ENCODE data around the gene PDYN.

DNA sequence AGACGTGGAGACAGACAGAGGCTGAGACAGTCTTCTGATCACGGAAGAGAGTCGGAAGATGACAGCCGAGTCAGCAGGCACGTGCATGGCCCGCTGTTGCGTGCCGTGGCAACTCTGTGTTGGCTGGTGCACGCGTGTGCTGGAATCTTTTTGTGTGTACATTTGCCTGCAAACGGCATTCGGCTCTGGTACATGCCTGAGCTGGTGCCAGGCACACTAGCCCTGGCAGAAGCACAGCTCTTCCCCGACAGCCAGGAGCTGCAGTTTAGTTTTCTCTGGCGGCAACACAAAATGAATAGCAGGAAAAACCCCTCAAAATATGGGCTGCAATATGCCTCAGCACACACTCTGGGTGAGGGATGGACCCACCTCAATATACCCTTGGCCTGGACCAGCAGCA, 769 bp upstream of the PDYN start:
- TF ChIP-seq, protein P1, sequence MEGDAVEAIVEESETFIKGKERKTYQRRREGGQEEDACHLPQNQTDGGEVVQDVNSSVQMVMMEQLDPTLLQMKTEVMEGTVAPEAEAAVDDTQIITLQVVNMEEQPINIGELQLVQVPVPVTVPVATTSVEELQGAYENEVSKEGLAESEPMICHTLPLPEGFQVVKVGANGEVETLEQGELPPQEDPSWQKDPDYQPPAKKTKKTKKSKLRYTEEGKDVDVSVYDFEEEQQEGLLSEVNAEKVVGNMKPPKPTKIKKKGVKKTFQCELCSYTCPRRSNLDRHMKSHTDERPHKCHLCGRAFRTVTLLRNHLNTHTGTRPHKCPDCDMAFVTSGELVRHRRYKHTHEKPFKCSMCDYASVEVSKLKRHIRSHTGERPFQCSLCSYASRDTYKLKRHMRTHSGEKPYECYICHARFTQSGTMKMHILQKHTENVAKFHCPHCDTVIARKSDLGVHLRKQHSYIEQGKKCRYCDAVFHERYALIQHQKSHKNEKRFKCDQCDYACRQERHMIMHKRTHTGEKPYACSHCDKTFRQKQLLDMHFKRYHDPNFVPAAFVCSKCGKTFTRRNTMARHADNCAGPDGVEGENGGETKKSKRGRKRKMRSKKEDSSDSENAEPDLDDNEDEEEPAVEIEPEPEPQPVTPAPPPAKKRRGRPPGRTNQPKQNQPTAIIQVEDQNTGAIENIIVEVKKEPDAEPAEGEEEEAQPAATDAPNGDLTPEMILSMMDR (conservative IDR thresholded peaks at IDR 0.05): no peak
- TF ChIP-seq EZH2 (IDR thresholded peaks at IDR 0.05; ENCODE audit: low read depth): no peak

Data from PC-9 (cell line).